HG03520 (cell line): Measurements from ENCODE around the gene ANKH.

Source experiments
- ATAC-seq: cut with Tn5 transposase; IDR thresholded peaks from one replicate; pipeline ENCODE4 v1.9.1; 2021; ENCODE audit warnings: mild to moderate bottlenecking, moderate library complexity; ENCODE audit not compliant: unreplicated experiment

ANKH gene

GRCh38 chr5:14767053-14767452 is 104.5 kb downstream of the ANKH start:
- ATAC-seq, result no peak

DNA sequence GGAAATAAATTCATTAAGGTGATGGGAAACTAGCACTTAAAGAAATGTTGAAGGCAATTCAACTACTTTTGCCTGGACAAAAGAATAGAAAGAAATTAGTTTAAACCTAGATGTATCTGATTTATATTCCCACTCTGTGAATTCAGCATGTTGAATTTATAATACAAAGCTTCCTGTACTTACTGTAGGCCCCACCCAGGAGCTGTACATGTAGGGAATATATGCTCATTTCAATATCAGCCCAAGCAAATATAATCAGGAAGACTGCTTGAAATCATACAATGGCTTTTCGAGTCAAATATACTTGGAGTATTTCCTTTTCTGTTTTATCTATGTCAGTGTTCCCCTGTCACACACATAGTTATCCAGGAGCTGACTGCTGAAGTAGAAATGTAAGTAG is 105.0 kb downstream of the ANKH start:
- no peak for ATAC-seq

DNA sequence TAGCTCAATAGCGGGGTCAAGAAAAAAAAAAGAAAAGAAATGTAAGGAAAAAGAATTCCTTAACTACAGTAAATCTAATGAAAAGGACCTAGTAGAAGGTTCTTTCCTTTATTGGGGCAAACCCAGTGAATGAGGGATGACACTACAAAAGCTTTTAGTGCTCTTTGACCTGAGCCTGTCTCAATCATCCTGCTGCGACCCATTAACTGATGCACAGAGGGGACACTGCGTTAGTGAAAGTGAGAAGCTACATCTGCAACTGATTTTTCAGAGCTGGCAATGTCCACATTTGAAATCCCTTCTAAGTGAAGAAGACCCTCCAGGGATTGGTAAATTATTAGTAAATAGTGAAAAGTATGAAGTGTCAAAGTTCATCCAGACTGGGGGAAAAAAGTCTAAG is 106.0 kb downstream of the ANKH start:
- ATAC-seq, result no peak

GRCh38 chr5:14762549-14763216 is 108.9 kb downstream of the ANKH start:
- no peak for ATAC-seq

DNA sequence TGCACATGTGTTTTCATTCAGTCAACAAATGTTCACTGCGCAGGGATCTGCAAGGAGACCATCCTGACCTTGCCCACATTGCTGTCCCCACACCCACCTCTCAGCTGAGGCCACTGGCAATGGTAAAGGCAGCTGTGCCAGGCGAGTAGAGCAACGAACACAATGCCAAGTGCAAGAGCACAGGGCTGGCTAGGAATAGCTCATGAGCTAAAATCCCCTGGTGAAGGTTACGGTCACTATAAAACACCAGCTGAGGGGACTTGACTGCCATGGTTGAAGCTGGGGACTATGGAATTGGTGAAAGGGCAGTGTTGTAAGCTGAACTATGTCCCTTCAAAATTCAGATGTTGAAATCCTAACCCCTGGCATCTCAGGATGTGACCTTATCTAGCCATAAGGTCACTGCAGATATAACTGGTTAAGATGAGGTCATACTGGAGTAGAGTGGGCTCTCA is 111.0 kb downstream of the ANKH start:
- ATAC-seq, result no peak

DNA sequence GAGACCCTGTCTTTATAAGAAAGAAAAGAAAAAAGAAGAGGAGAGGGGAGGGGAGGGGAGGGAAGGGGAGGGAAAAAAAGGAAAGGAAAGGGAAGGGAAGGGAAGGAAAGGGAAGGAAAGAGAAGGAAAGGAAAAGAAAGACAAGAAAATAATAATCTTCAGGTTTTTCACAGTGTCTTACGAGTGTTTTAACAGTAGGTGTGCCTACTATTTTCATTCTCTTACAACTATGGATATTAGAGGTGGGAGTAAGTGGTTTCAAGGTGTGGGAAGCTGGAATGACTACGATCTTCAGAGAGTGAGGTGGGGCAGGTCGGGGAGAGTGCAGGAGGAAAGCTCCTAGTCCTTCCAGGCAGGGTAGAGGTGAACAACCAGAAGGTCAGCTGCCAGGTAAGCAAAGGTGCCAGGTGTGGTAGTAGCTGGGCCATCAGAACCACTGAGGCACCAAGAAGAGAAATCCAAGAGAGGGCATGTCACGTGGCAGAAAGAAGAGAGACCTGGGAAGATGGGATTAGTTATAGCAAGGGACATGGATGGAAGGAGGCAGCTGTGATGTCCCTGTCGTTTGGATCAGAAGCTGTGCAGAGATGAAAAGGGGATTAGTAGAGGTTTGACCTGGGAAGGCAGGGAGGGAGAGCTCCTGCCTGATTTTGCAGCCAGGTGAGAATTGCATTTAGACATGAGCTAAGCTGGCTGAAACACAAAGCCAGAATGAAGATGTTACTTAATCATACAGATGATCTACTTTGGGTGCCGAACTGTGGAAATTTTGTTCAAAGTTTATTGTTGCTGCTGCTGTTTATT is 111.6 kb downstream of the ANKH start:
- no peak for ATAC-seq

DNA sequence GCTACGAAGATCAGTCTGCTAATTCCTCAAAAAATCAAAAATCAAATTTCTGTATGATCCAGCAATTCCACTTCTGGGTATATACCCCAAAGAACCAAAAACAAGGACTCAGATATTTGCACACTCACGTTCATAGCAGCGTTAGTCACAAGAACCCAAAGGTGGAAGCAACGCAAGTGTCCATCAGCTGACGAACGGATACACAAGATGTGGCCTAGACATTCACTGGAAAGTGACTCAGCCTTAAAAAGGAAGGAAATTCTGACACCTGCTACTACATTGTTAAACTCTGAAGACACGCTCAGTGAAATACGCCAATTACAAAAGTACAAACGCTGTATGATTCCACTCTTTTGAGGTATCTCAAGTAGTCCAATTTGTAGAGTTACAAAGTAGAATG is 113.7 kb downstream of the ANKH start:
- ATAC-seq, result no peak

DNA sequence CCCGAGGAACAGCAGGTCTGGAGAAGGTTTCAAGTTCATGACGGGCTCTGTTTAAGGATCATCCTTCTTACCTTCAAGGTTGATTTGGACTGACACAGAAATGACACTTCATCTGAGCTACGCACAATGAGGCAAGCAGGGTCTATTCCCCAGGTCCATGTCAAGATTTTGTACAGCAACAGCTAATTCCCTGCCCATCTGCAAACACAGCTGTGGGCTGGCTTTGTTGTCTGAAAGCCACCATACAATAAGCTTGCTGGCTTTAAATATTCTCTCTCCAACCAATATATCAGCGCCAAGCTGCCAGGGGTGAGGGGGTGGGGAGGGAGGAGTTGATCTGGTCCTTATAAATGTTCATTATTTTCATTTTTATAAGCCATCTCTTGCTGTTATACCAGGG is 115.1 kb downstream of the ANKH start:
- ATAC-seq, result no peak

DNA sequence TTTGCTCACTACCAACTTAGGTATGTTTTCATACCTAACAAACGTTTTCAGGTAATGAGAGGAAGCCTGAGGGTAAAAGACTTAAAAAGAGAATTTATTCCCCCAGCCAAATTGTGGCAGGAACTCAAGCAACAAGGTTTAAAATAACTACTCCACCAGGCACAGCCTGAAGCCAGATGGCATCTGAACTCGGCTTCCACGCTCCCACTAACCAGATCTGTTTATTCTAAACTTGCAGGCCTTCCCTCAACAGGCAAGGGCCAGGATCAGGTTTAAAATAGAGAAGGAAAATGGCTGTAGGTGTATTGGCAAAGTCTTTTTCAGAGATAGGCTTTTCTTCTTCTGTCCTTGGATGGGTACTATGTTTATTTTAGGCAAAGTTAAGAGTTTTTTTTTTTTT is 117.6 kb downstream of the ANKH start:
- no peak for ATAC-seq

DNA sequence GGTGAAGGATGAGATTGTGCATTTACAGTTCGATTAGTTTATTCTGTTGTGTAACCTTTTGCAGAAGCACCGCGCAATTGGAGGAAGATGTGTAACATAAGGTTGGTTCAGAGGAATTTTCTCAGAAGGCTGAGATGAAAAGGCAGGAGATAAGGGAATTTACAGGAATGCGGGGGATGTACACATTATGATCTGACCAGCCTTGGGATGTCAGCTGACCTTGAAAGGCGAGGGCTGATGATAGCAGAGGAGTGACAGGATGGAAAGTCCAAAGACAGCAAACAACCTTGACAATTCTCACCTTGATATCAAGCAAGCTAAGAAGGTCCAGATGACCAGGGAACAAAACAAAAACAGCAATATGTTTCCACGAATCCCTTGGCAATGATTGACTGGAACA is 118.3 kb downstream of the ANKH start:
- no peak for ATAC-seq

DNA sequence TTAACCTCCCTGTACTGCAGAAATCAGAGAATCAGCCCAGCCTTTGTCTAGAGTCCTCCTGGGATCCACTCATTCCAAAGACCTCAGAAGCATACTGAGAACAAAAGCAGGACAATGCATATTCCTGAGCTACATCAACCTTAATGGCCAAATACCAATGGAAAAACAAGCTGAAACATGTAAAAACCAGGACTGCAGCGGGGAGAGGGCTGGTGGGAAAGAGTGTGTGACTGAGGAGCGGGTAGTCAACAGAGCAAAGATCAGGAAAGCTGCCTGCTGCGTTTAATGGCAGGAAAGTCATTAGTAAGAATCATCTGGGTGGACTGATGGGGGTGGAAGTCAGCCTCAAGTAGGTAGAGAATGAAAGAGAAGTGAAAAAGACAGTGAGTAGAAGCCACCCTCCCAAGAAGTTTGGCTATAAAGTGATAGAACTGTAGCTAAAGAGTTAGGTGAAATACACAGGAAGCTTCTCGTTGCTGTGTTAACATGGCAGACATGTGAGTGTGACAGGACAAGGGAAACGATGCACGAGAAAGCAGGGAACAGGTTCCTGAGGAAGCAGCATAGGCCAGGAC is 119.0 kb downstream of the ANKH start:
- ATAC-seq, result no peak

DNA sequence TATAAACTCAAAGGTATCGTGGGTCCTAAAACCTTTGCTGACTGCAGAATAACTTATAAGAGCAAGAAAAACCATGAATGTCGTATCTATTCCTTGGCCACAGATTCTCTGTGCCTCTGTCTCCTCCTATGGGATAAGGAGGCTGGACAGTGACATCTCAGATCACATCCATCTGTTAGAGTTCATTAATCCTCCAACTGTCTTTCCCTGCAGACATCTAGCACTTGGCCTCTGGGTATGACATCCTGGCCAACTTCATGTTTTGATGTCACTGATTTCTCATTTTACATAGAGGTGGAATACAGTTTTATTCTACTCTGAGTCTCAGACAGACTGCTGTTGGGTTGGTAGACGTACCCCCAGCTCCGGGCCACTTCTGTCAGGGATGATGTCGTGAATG is 120.9 kb downstream of the ANKH start:
- no peak for ATAC-seq

DNA sequence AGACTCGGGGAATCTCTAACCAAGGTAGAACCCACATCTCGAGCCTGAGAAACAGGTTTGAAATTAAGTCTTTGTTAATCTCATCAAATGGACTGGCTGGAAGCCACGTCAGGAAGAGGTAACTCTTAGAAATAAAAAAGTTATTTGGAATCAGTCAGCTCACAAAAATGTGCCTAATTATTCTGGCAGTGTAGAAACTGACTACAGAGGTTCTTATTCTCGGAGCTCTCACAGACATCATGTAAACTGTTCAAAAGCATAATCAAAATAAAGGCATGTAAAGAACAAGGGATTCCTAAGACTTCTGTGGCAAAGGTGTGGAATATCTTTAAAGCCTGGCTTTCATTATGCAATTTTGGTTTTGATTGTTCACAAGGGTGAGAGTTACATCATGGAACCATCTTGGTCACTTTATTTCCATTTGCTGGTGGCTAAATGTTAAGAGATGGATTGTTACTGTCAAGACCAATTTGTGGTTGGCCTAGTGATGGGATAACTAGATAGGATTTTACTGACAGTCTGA is 121.9 kb downstream of the ANKH start:
- ATAC-seq, result no peak

- no peak for ATAC-seq
These were observed 123.2 kb downstream of the ANKH start for GRCh38 chr5:14748180-14748900.

DNA sequence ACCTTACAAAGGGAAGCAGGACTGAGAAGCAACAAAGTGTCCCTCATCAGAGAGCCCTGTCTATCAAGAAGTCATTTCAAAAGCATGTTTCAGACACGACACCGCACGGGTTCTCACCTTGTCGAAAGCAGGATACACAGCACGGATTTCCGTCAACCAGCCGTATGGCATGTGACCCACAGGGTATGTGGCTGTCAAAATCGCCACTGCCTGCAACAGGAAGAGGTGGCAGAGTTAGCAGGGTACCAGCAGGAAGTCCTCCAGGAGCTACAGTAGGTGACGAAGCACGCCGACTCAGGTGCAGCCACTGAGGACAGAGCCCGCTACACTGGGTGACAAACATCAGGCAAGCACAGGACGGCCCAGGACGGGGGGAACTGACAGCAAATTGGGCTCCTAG is 125.8 kb downstream of the ANKH start:
- no peak for ATAC-seq

DNA sequence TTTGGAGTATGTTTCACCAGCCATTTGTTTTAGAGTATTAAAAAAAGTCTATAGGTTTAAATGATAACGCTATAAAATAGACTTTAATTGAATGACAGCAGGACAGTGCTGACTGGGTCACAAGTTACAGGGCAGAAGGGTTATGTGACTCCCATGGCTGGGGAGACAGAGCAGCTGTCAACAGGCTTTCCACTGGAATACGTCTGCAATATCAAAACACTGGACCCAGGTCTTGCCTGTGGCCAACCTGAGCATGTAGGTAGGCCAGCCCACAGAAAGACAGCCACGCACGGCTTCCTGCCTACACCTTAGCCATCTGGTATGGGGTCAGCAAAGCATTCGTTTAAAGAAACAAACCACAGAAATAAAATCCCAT is 126.4 kb downstream of the ANKH start:
- ATAC-seq, result no peak

GRCh38 chr5:14744296-14745187 is 127.0 kb downstream of the ANKH start:
- ATAC-seq, result no peak

- no peak for ATAC-seq
These were observed 127.8 kb downstream of the ANKH start for GRCh38 chr5:14743601-14744295.

DNA sequence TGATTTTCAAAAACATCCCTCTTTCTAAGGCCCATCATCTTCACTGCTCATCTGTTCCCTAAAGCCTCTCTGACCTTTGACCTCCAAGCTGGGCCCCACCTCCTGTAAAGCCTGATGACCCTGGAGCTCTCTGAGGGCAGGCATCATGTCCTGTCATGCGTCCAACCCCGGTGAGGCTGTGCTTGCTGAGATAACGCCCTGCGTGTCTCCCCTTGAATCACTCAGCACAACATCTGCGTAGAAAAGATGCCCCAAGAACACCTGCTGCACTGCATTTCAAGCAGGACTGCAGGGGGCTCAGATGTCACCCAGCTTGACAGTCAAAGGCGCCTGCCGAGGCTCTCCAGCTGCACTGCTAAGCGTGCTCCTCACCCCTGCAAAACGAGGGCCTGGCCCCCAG is 129.1 kb downstream of the ANKH start:
- ATAC-seq, result no peak
